Measurements from ENCODE around the gene ARHGAP22.

- no peak for TF ChIP-seq CTCF (IDR thresholded peaks at IDR 0.05)
- no peak for TF ChIP-seq POLR2A (IDR thresholded peaks at IDR 0.05; ENCODE audit: low read depth)
- TF ChIP-seq POLR2AphosphoS5 (IDR thresholded peaks at IDR 0.05): no peak
- TF ChIP-seq EP300 (IDR thresholded peaks at IDR 0.05): no peak
Observed at GRCh38 chr10:48445932-48446331, 158.9 kb downstream of the ARHGAP22 start.
